Effector CD8-positive, alpha-beta T cell (primary cell): Measurements from ENCODE around the gene PVR.
"Not testable (repeated sequence)": the region's sequence is repeated elsewhere in the genome, so short reads cannot be mapped to it uniquely, and the experiment has no call there.

ENCODE experiments used
- DNase-seq: peaks from one replicate; lab custom pipeline; 2025; lab: John Stamatoyannopoulos, UW

PVR gene

GRCh38 chr19:44700547-44700946 is 56.8 kb downstream of the PVR start:
- no peak for DNase-seq

- no peak for DNase-seq
Observed at GRCh38 chr19:44701228-44701627, 57.5 kb downstream of the PVR start.

GRCh38 chr19:44702551-44703176 is 59.0 kb downstream of the PVR start:
- no peak for DNase-seq

GRCh38 chr19:44703336-44704078 is 59.8 kb downstream of the PVR start:
- no peak for DNase-seq

GRCh38 chr19:44704982-44705381 is 61.3 kb downstream of the PVR start:
- DNase-seq = no peak

- DNase-seq = no peak
Observed at GRCh38 chr19:44705502-44706010, 61.8 kb downstream of the PVR start.

- DNase-seq = no peak
Observed at GRCh38 chr19:44706506-44707236, 63.0 kb downstream of the PVR start.

GRCh38 chr19:44707794-44708193 is 64.1 kb downstream of the PVR start:
- no peak for DNase-seq

- no peak for DNase-seq
Observed at GRCh38 chr19:44708940-44709339, 65.2 kb downstream of the PVR start.

GRCh38 chr19:44709434-44710266 is 65.9 kb downstream of the PVR start:
- DNase-seq = not testable (repeated sequence)

GRCh38 chr19:44710483-44710882 is 66.8 kb downstream of the PVR start:
- DNase-seq = no peak

- DNase-seq = no peak
Observed at GRCh38 chr19:44712864-44713515, 69.3 kb downstream of the PVR start.
